SKM-1 (cell line): Measurements from ENCODE around the gene RUNDC1.
"Not testable (repeated sequence)": the region's sequence is repeated elsewhere in the genome, so short reads cannot be mapped to it uniquely, and the experiment has no call there.

Source experiments
- DNase-seq: peaks from one replicate; lab custom pipeline; 2025; ENCODE audit not compliant: unreplicated experiment; lab: John Stamatoyannopoulos, UW

RUNDC1 gene

GRCh38 chr17:42989726-42990652 lies 9.6 kb downstream of the RUNDC1 start:
- no peak for DNase-seq

- DNase-seq = no peak
These were observed 11.1 kb downstream of the RUNDC1 start for GRCh38 chr17:42991471-42991870.

- DNase-seq = no peak
These were observed 12.5 kb downstream of the RUNDC1 start for GRCh38 chr17:42992872-42993271.

- DNase-seq = not testable (repeated sequence)
These were observed 13.5 kb downstream of the RUNDC1 start for GRCh38 chr17:42993913-42994312.

GRCh38 chr17:42997390-42997983 lies 17.1 kb downstream of the RUNDC1 start:
- no peak for DNase-seq

GRCh38 chr17:42997984-42998938 lies 17.9 kb downstream of the RUNDC1 start, which contains the start of gene RPL27:
Gene RPL27, plus strand, starts transcription at chr17:42998419. Its CDS starts 332 bp downstream, at chr17:42998751.
- peak; percentile 100 for DNase-seq

GRCh38 chr17:42999003-42999525 lies 18.7 kb downstream of the RUNDC1 start:
- no peak for DNase-seq

- DNase-seq = not testable (repeated sequence)
These were observed 20.5 kb downstream of the RUNDC1 start for GRCh38 chr17:43000894-43001293.

GRCh38 chr17:43003542-43004172 lies 23.3 kb downstream of the RUNDC1 start:
- no peak for DNase-seq

GRCh38 chr17:43006639-43007551 lies 26.5 kb downstream of the RUNDC1 start, which contains the start of gene IFI35:
Gene IFI35, plus strand, starts transcription at chr17:43006784. Its CDS starts 164 bp downstream, at chr17:43006948.
- DNase-seq = peak; percentile 40

- no peak for DNase-seq
These were observed 30.4 kb downstream of the RUNDC1 start for GRCh38 chr17:43010667-43011308.

- no peak for DNase-seq
These were observed 31.5 kb downstream of the RUNDC1 start for GRCh38 chr17:43011728-43012472.

- no peak for DNase-seq
These were observed 32.9 kb downstream of the RUNDC1 start for GRCh38 chr17:43013296-43013695.

- no peak for DNase-seq
These were observed 33.8 kb downstream of the RUNDC1 start for GRCh38 chr17:43014020-43014648.

- no peak for DNase-seq
These were observed 34.5 kb downstream of the RUNDC1 start for GRCh38 chr17:43014649-43015542.

GRCh38 chr17:43015579-43015978 lies 35.2 kb downstream of the RUNDC1 start:
- no peak for DNase-seq

- no peak for DNase-seq
These were observed 35.9 kb downstream of the RUNDC1 start for GRCh38 chr17:43016216-43016615.
